HCT116 (cell line): ENCODE results near the gene RIMS4. TPM values are rescaled to one million over a fixed set of nuclear protein-coding genes. Genes with fewer than 3 reads are reported as not detected.

Source experiments
- ATAC-seq: fragments of 200-7000 bp; cut with Tn5 transposase; 2 replicates; pipeline ENCODE4 v1.9.1; 2020; ENCODE audit warnings: mild to moderate bottlenecking, moderate library complexity
- BruUV-seq: library from RNA; stranded (reverse); fragments of 400-500 nt; replicated peaks from 2 replicates; lab custom pipeline; 2021; lab: Mats Ljungman, UMichigan
- CTCF ChIA-PET: fragments of 300-600 bp; sonication (Branson Sonifier 250); formaldehyde crosslinking; loops from one replicate; lab custom pipeline; 2021; ENCODE audit warnings: antibody characterized with exemption; lab: Charles Lee
- POLR2A ChIA-PET: fragments of 300-600, 350-600 bp; sonication (Branson Sonifier 250); formaldehyde crosslinking; loops from one replicate; lab custom pipeline; 2021; ENCODE audit warnings: antibody characterized with exemption; lab: Charles Lee
- RAD21 ChIA-PET, 2 experiments: fragments of 300-600 bp; sonication (Branson Sonifier 250); formaldehyde crosslinking; loops; one replicate each; lab custom pipeline; 2023; ENCODE audit warnings: low total read pairs in 2 of 2; ENCODE audit not compliant: uncharacterized antibody in 2 of 2, unreplicated experiment in 2 of 2, low non-redundant PET in 1 of 2; lab: Charles Lee
- DNase-seq: peaks from one replicate; pipeline ENCODE4 v3.0.0-alpha.2; 2010; ENCODE audit warnings: low read depth, low spot score
- H2AFZ ChIP-seq: fragments of 200-600 bp; shearing (Covaris generic), sonication (generic); 2 replicates; pipeline ENCODE4 v1.6.1; 2017; ENCODE audit warnings: low read depth, mixed run types, mixed read lengths, antibody characterized with exemption, low read length; ENCODE audit not compliant: poor library complexity, severe bottlenecking
- H3K27ac ChIP-seq: 2 replicates; pipeline ENCODE4 v1.5.1; 2012; ENCODE audit warnings: low read depth, low read length
- H3K27me3 ChIP-seq: fragments of 200-600 bp; sonication (generic); 2 replicates; pipeline ENCODE4 v1.6.1; 2016; ENCODE audit warnings: mixed run types, low read length, mixed read lengths; ENCODE audit not compliant: insufficient read depth
- H3K36me3 ChIP-seq, 2 experiments: fragments of 200-500 bp in 1 of 2; fragments of 200-600 bp in 1 of 2; sonication (Bioruptor generic) in 1 of 2; sonication (generic) in 1 of 2; 2 replicates each; pipeline versions ENCODE4 v1.5.1 to v1.6.1; 2014 to 2016; ENCODE audit warnings: low read length in 2 of 2, inconsistent platforms in 1 of 2, mixed read lengths in 1 of 2, mixed run types in 1 of 2; ENCODE audit not compliant: insufficient read depth in 2 of 2, control insufficient read depth in 1 of 2
- H3K4me1 ChIP-seq, 2 experiments: fragments of 200-600 bp in 1 of 2; sonication (generic) in 1 of 2; 2 replicates each; pipeline versions ENCODE4 v1.5.1 to v1.6.1; 2012 to 2017; ENCODE audit warnings: low read length in 2 of 2, inconsistent platforms in 1 of 2, mild to moderate bottlenecking in 1 of 2, mixed read lengths in 1 of 2, mixed run types in 1 of 2, moderate library complexity in 1 of 2; ENCODE audit not compliant: insufficient read depth in 2 of 2, control insufficient read depth in 1 of 2
- H3K4me2 ChIP-seq: fragments of 200-600 bp; sonication (generic); 2 replicates; pipeline ENCODE4 v1.6.1; 2017; ENCODE audit warnings: mixed run types, low read length, mixed read lengths
- H3K4me3 ChIP-seq, 2 experiments: fragments of 200-600 bp in 1 of 2; sonication (generic) in 1 of 2; replicated peaks in 1 of 2; 2 replicates each; pipeline ENCODE4 v1.5.1; 2011 to 2016; ENCODE audit warnings: low read length in 2 of 2, control low read depth in 1 of 2, low read depth in 1 of 2, mild to moderate bottlenecking in 1 of 2, mixed read lengths in 1 of 2, mixed run types in 1 of 2
- H3K79me2 ChIP-seq: fragments of 200-600 bp; sonication (generic); 2 replicates; pipeline ENCODE4 v1.6.1; 2017; ENCODE audit warnings: mild to moderate bottlenecking, mixed run types, low read length, moderate library complexity, mixed read lengths; ENCODE audit not compliant: insufficient read depth
- H3K9ac ChIP-seq: fragments of 200-600 bp; sonication (generic); 2 replicates; pipeline ENCODE4 v1.6.1; 2016; ENCODE audit warnings: low read length, mixed read lengths
- H3K9me2 ChIP-seq: fragments of 200-600 bp; sonication (generic), shearing (Covaris generic); 2 replicates; pipeline ENCODE4 v1.6.1; 2017; ENCODE audit warnings: mixed run types, mild to moderate bottlenecking, moderate library complexity; ENCODE audit not compliant: insufficient read depth
- H3K9me3 ChIP-seq, 2 experiments: fragments of 200-500 bp in 1 of 2; fragments of 200-600 bp in 1 of 2; sonication (Bioruptor generic) in 1 of 2; sonication (generic) in 1 of 2; 2 replicates each; pipeline ENCODE4 v1.6.1; 2014 to 2017; ENCODE audit warnings: low read length in 2 of 2, mixed read lengths in 2 of 2, inconsistent platforms in 1 of 2, low read depth in 1 of 2, mild to moderate bottlenecking in 1 of 2, mixed run types in 1 of 2, moderate library complexity in 1 of 2; ENCODE audit not compliant: control insufficient read depth in 1 of 2, insufficient read depth in 1 of 2
- H4K20me1 ChIP-seq: fragments of 200-600 bp; sonication (generic), shearing (Covaris generic); 2 replicates; pipeline ENCODE4 v1.6.1; 2017; ENCODE audit warnings: mixed run types, mild to moderate bottlenecking, moderate library complexity; ENCODE audit not compliant: insufficient read depth
- ATF3 ChIP-seq: IDR thresholded peaks from 2 replicates; pipeline ENCODE4 v1.6.1; 2012
- CBX3 ChIP-seq: IDR thresholded peaks from 2 replicates; pipeline ENCODE4 v1.6.1; 2012; ENCODE audit warnings: low read depth
- EGR1 ChIP-seq: IDR thresholded peaks from 2 replicates; pipeline ENCODE4 v1.6.1; 2012; ENCODE audit warnings: low read depth
- EZH2phosphoT487 ChIP-seq: fragments of 200-600 bp; IDR thresholded peaks from 2 replicates; pipeline ENCODE4 v1.6.1; 2018; ENCODE audit warnings: antibody characterized with exemption, borderline replicate concordance
- JUND ChIP-seq: IDR thresholded peaks from 2 replicates; pipeline ENCODE4 v1.6.1; 2012
- POLR2A ChIP-seq: IDR thresholded peaks from 2 replicates; pipeline ENCODE4 v1.7.0; 2011; ENCODE audit warnings: borderline replicate concordance; ENCODE audit not compliant: insufficient read depth, insufficient read length; ENCODE audit errors: extremely low read depth
- POLR2AphosphoS5 ChIP-seq: IDR thresholded peaks from 2 replicates; pipeline ENCODE4 v1.6.1; 2011; ENCODE audit warnings: mild to moderate bottlenecking, low read depth, low read length, moderate library complexity
- RAD21 ChIP-seq: IDR thresholded peaks from 2 replicates; pipeline ENCODE4 v1.6.1; 2012; ENCODE audit warnings: low read depth, mild to moderate bottlenecking
- SIN3A ChIP-seq: IDR thresholded peaks from 2 replicates; pipeline ENCODE4 v1.6.1; 2012; ENCODE audit warnings: low read depth
- SP1 ChIP-seq: IDR thresholded peaks from 2 replicates; pipeline ENCODE4 v1.6.1; 2012; ENCODE audit warnings: low read depth
- SRF ChIP-seq: IDR thresholded peaks from 2 replicates; pipeline ENCODE4 v1.6.1; 2012; ENCODE audit warnings: low read depth
- YY1 ChIP-seq: IDR thresholded peaks from 2 replicates; pipeline ENCODE4 v1.6.1; 2011; ENCODE audit warnings: low read length, low read depth, moderate library complexity, mild to moderate bottlenecking; ENCODE audit not compliant: insufficient replicate concordance; ENCODE audit errors: extremely low read depth
- ZBTB33 ChIP-seq: IDR thresholded peaks from 2 replicates; pipeline ENCODE4 v1.6.1; 2011; ENCODE audit warnings: mild to moderate bottlenecking, low read length, moderate library complexity; ENCODE audit not compliant: insufficient replicate concordance; ENCODE audit errors: extremely low read depth
- ZFX ChIP-seq: fragments of 450-650 bp; IDR thresholded peaks from 2 replicates; pipeline ENCODE4 v1.6.1; 2017
- ZNF274 ChIP-seq: fragments of 200-500 bp; sonication (Bioruptor generic); IDR thresholded peaks from 2 replicates; pipeline ENCODE4 v1.6.1; 2014; ENCODE audit warnings: mild to moderate bottlenecking, low read depth, low read length, inconsistent platforms
- intact Hi-C: fragments of 100-400 bp; cut with micrococcal nuclease; formaldehyde crosslinking; loops from 2 replicates; pipeline ENCODE4 v1.10.0; 2022
- total RNA-seq: library from RNA; stranded (reverse); gene quantifications from one replicate; pipeline ENCODE4 v1.2.1, GENCODE V29; 2021; ENCODE audit not compliant: unreplicated experiment
- TF ChIP-seq, protein P1 (sequence below), 3 experiments: fragments of 200-600 bp in 1 of 3; sonication (generic) in 1 of 3; IDR thresholded peaks in 2 of 3; conservative IDR thresholded peaks in 1 of 3; 2 replicates each; pipeline ENCODE4 v1.5.1; 2012 to 2017; ENCODE audit warnings: low read depth in 2 of 3, low read length in 2 of 3, antibody characterized with exemption in 1 of 3, borderline replicate concordance in 1 of 3, control low read depth in 1 of 3, mild to moderate bottlenecking in 1 of 3, mixed read lengths in 1 of 3, mixed run types in 1 of 3, moderate library complexity in 1 of 3; ENCODE audit not compliant: insufficient read depth in 1 of 3

Gene RIMS4
- total RNA-seq, 1 experiment from 2014 or later: 0.05 TPM

DNA sequence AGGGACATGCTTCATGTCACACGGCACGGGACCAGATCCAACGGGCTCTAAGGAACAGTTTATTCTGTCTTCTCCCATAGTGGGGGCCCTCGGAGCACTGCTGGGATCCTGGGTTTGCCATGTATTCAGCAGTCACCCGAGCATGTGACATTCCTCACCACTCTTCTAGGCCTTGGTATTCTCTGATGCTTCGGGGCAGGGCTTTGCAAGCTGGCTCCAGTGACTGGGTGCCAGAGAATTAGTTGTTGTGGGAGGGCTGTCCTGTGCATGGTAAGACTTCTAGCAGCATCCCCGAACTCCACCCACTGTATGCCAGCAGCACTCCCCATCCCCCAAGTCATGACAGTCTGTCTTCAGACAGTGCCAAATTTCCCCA, 89.7 kb downstream of the RIMS4 start:
- peak; percentile 48 for DNase-seq
- POLR2A ChIA-PET: interaction anchor here (0.6 to 1.7 kb wide), 3 partner anchors 9 to 70 kb away, joined by 3 to 8 read pairs (median 4); no protein-coding TSS in a partner anchor

DNA sequence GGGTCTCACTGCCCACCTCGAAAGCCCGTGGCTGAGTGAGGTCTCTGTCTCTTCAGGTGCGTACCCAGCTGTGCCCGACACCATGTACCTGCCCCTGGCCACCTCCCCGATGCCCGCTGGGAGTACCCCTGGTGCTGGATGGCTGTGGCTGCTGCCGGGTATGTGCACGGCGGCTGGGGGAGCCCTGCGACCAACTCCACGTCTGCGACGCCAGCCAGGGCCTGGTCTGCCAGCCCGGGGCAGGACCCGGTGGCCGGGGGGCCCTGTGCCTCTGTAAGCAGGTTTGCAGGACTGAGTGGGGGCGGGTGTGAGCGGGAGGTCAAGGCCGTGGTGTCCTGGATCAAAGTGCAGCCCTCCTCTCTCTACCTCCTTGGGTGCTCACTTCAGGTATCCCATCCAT, 90.5 kb downstream of the RIMS4 start:
- H3K79me2 ChIP-seq: no peaks in the 10 kb centered on the region
- no peak overlapping the region for H3K9ac ChIP-seq
- ATAC-seq (no peak), DNase-seq (no peak)
- H3K4me3 ChIP-seq: no peak overlapping the region
- H3K36me3 ChIP-seq: no peaks in the 10 kb centered on the region
- no peaks in the 10 kb centered on the region for H3K9me3 ChIP-seq
- H3K9me2 ChIP-seq: no peaks in the 10 kb centered on the region
- CTCF ChIA-PET: no interaction called here
- peak overlapping the region; percentile 39 for H3K27ac ChIP-seq
- POLR2A ChIA-PET: interaction anchor here (1.7 kb wide), 1 partner anchor 10 kb away, joined by 8 read pairs; no protein-coding TSS in a partner anchor
- H3K27me3 ChIP-seq: no peaks in the 10 kb centered on the region
- peaks cover 35 to 37% of the 10 kb centered on the region in 2 experiments for H3K4me1 ChIP-seq
- RAD21 ChIA-PET: no interaction called here
- H2AFZ ChIP-seq: no peak overlapping the region
- H3K4me2 ChIP-seq: 0 out of 2 replicates have a peak overlapping the region, but pooled peaks have one; percentile 61
- H4K20me1 ChIP-seq: no peaks in the 10 kb centered on the region
- intact Hi-C loops: no loop called here
- no TSS peak for BruUV-seq
- no peak for TF ChIP-seq SP1
- no peak for TF ChIP-seq JUND
- no peak for TF ChIP-seq ZFX
- no peak for TF ChIP-seq POLR2AphosphoS5
- TF ChIP-seq ATF3: no peak
- TF ChIP-seq EGR1: no peak
- TF ChIP-seq RAD21: no peak
- no peak for TF ChIP-seq ZNF274
- no peak for TF ChIP-seq CBX3
- TF ChIP-seq ZBTB33: no peak
- TF ChIP-seq YY1: no peak
- TF ChIP-seq EZH2phosphoT487: no peak
- TF ChIP-seq SRF: no peak
- TF ChIP-seq SIN3A: no peak

More for the DNA sequence above, 89.7 kb downstream of the RIMS4 start:
- CTCF ChIA-PET: interaction anchor here (0.9 to 1.7 kb wide), 3 partner anchors 11 to 37 kb away, joined by 3 to 6 read pairs (median 4); no protein-coding TSS in a partner anchor
- intact Hi-C loops: no loop called here
- Histone ChIP-seq H3K9me3 (no peaks in the 10 kb centered on the region), H3K27me3 (no peaks in the 10 kb centered on the region), H2AFZ (no peak overlapping the region), H3K9me2 (no peaks in the 10 kb centered on the region), H3K27ac (peak overlapping the region; percentile 39), H3K4me1 (peaks cover 29 to 30% of the 10 kb centered on the region in 2 experiments), H4K20me1 (no peaks in the 10 kb centered on the region), H3K4me3 (0 out of 4 replicates have a peak overlapping the region, but pooled peaks of 1 of the 2 experiments have one; percentile 0), H3K79me2 (no peaks in the 10 kb centered on the region), H3K36me3 (no peaks in the 10 kb centered on the region), H3K4me2 (peak overlapping the region; percentile 61), H3K9ac (no peak overlapping the region)
- peak; percentile 86 for ATAC-seq
- RAD21 ChIA-PET: no interaction called here
- BruUV-seq: no TSS peak
- no peak for TF ChIP-seq JUND
- TF ChIP-seq ZFX: no peak
- TF ChIP-seq, protein P1, sequence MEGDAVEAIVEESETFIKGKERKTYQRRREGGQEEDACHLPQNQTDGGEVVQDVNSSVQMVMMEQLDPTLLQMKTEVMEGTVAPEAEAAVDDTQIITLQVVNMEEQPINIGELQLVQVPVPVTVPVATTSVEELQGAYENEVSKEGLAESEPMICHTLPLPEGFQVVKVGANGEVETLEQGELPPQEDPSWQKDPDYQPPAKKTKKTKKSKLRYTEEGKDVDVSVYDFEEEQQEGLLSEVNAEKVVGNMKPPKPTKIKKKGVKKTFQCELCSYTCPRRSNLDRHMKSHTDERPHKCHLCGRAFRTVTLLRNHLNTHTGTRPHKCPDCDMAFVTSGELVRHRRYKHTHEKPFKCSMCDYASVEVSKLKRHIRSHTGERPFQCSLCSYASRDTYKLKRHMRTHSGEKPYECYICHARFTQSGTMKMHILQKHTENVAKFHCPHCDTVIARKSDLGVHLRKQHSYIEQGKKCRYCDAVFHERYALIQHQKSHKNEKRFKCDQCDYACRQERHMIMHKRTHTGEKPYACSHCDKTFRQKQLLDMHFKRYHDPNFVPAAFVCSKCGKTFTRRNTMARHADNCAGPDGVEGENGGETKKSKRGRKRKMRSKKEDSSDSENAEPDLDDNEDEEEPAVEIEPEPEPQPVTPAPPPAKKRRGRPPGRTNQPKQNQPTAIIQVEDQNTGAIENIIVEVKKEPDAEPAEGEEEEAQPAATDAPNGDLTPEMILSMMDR (IDR thresholded peaks at IDR 0.05 in 2 of 3, conservative IDR thresholded peaks at IDR 0.05 in 1 of 3; ENCODE audit: borderline replicate concordance in 1 of 3, insufficient read depth in 1 of 3, low read depth in 2 of 3, low read length in 2 of 3): no peak
- TF ChIP-seq POLR2A: no peak
